HepG2 (cell line): ENCODE results near the gene SNRPD3. TPM values are rescaled to one million over a fixed set of nuclear protein-coding genes. Genes with fewer than 3 reads are reported as not detected.

Experiments used
- ARNT ChIP-seq: fragments of 450-650 bp; IDR thresholded peaks from 2 replicates; pipeline ENCODE4 v1.6.1; 2017
- FIP1L1 ChIP-seq: fragments of 200-400 bp; formaldehyde crosslinking; IDR thresholded peaks from 2 replicates; pipeline ENCODE4 v1.6.1; 2018; ENCODE audit warnings: low read depth, mild to moderate bottlenecking, low read length, moderate library complexity, borderline replicate concordance; ENCODE audit not compliant: insufficient read depth
- FOXC1 ChIP-seq: sonication (generic); formaldehyde crosslinking; IDR thresholded peaks from 2 replicates; pipeline ENCODE4 v1.8.0; 2022; ENCODE audit warnings: mild to moderate bottlenecking, missing genetic modification reagents, borderline replicate concordance
- FOXP1 ChIP-seq, 2 experiments: fragments of 450-650 bp in 1 of 2; IDR thresholded peaks; 2 replicates each; pipeline ENCODE4 v1.6.1; 2017 to 2018; ENCODE audit warnings: antibody characterized with exemption in 1 of 2
- JUN ChIP-seq: sonication (generic); formaldehyde crosslinking; IDR thresholded peaks from 2 replicates; pipeline ENCODE4 v1.4.0; 2020; ENCODE audit warnings: mild to moderate bottlenecking, missing genetic modification reagents
- NFKB2 ChIP-seq: sonication (generic); formaldehyde crosslinking; IDR thresholded peaks from 2 replicates; pipeline ENCODE4 v1.4.0; 2020; ENCODE audit warnings: missing genetic modification reagents, borderline replicate concordance
- PHF20 ChIP-seq: sonication (generic); formaldehyde crosslinking; IDR thresholded peaks from 2 replicates; pipeline ENCODE4 v1.5.0; 2020; ENCODE audit warnings: mild to moderate bottlenecking, missing genetic modification reagents
- RBAK ChIP-seq: sonication (generic); formaldehyde crosslinking; IDR thresholded peaks from 2 replicates; pipeline ENCODE4 v1.5.1; 2020; ENCODE audit warnings: mild to moderate bottlenecking, missing genetic modification reagents
- RBM22 ChIP-seq: fragments of 200-400 bp; formaldehyde crosslinking; optimal IDR thresholded peaks from 2 replicates; pipeline ENCODE3; 2017; ENCODE audit warnings: mild to moderate bottlenecking, low read length, moderate library complexity
- REPIN1 ChIP-seq: sonication (generic); formaldehyde crosslinking; IDR thresholded peaks from 2 replicates; pipeline ENCODE4 v1.8.0; 2022; ENCODE audit warnings: missing genetic modification reagents, low read depth, mild to moderate bottlenecking, borderline replicate concordance
- REXO4 ChIP-seq: sonication (generic); formaldehyde crosslinking; IDR thresholded peaks from 2 replicates; pipeline ENCODE4 v1.8.0; 2022; ENCODE audit warnings: missing genetic modification reagents, mild to moderate bottlenecking, borderline replicate concordance
- RFXAP ChIP-seq: sonication (generic); formaldehyde crosslinking; IDR thresholded peaks from 2 replicates; pipeline ENCODE4 v1.4.0; 2020; ENCODE audit warnings: missing genetic modification reagents, borderline replicate concordance
- TCF7L2 ChIP-seq: IDR thresholded peaks from 2 replicates; pipeline ENCODE4 v1.6.1; 2011; ENCODE audit warnings: mild to moderate bottlenecking, low read depth, low read length, moderate library complexity
- XBP1 ChIP-seq: sonication (generic); formaldehyde crosslinking; IDR thresholded peaks from 2 replicates; pipeline ENCODE4 v1.5.0; 2020; ENCODE audit warnings: missing genetic modification reagents
- ZBTB21 ChIP-seq: sonication (generic); formaldehyde crosslinking; IDR thresholded peaks from 2 replicates; pipeline ENCODE4 v1.4.0; 2020; ENCODE audit warnings: missing genetic modification reagents
- ZBTB7A ChIP-seq: sonication (generic); formaldehyde crosslinking; IDR thresholded peaks from 2 replicates; pipeline ENCODE4 v1.8.0; 2022; ENCODE audit warnings: mild to moderate bottlenecking, missing genetic modification reagents
- ZNF33A ChIP-seq: sonication (generic); formaldehyde crosslinking; IDR thresholded peaks from 2 replicates; pipeline ENCODE4 v1.5.1; 2020; ENCODE audit warnings: missing genetic modification reagents, mild to moderate bottlenecking, moderate library complexity, borderline replicate concordance
- ZNF460 ChIP-seq: sonication (generic); formaldehyde crosslinking; IDR thresholded peaks from 2 replicates; pipeline ENCODE4 v1.5.1; 2020; ENCODE audit warnings: missing genetic modification reagents, mild to moderate bottlenecking, borderline replicate concordance
- ZNF558 ChIP-seq: sonication (generic); formaldehyde crosslinking; IDR thresholded peaks from 2 replicates; pipeline ENCODE4 v1.9.0; 2022; ENCODE audit warnings: mild to moderate bottlenecking, missing genetic modification reagents, borderline replicate concordance
- ZNF670 ChIP-seq: sonication (generic); formaldehyde crosslinking; IDR thresholded peaks from 2 replicates; pipeline ENCODE4 v1.8.0; 2022; ENCODE audit warnings: mild to moderate bottlenecking, missing genetic modification reagents, borderline replicate concordance
- ZNF772 ChIP-seq: sonication (generic); formaldehyde crosslinking; IDR thresholded peaks from 2 replicates; pipeline ENCODE4 v1.5.0; 2020; ENCODE audit warnings: mild to moderate bottlenecking, missing genetic modification reagents
- ZNF878 ChIP-seq: sonication (generic); formaldehyde crosslinking; IDR thresholded peaks from 2 replicates; pipeline ENCODE4 v1.8.1; 2023; ENCODE audit warnings: mild to moderate bottlenecking, missing genetic modification reagents, moderate library complexity
- ZSCAN20 ChIP-seq: sonication (generic); formaldehyde crosslinking; IDR thresholded peaks from 2 replicates; pipeline ENCODE4 v1.4.0; 2020; ENCODE audit warnings: missing genetic modification reagents, mild to moderate bottlenecking, borderline replicate concordance
- ZSCAN29 ChIP-seq: sonication (generic); formaldehyde crosslinking; conservative IDR thresholded peaks from 2 replicates; pipeline ENCODE4 v1.4.0; 2020; ENCODE audit warnings: mild to moderate bottlenecking, missing genetic modification reagents
- polyA plus RNA-seq, 8 experiments: library from polyadenylated mRNA; depleted of rRNA in 3 of 8; stranded (reverse) in 7 of 8; unstranded in 1 of 8; fragments of >200 nt; fragmentation: Illumina TruSeq in 4 of 8; extraction: Trizol in 4 of 8; gene quantifications; 2 replicates each; pipeline versions ENCODE4 v1.2.1 to v1.2.3, GENCODE V29; 2011 to 2016; ENCODE audit warnings: low read depth in 4 of 8, missing spikeins in 1 of 8, mixed read lengths in 1 of 8; ENCODE audit not compliant: insufficient read depth in 1 of 8
- total RNA-seq, 5 experiments: library from RNA; depleted of rRNA; stranded (reverse); fragments of >200 nt; fragmentation: Illumina TruSeq; extraction: Trizol; gene quantifications; 2 replicates each; pipeline ENCODE4 v1.2.3, GENCODE V29; 2016; ENCODE audit warnings: low read depth in 1 of 5
- TF ChIP-seq, protein P1 (sequence below): IDR thresholded peaks from 2 replicates; pipeline ENCODE4 v1.6.1; 2018; ENCODE audit warnings: missing genetic modification reagents
- TF ChIP-seq, protein P2 (sequence below): sonication (generic); formaldehyde crosslinking; IDR thresholded peaks from 2 replicates; pipeline ENCODE4 v1.4.0; 2020; ENCODE audit warnings: mild to moderate bottlenecking, missing genetic modification reagents, borderline replicate concordance
- TF ChIP-seq, protein P3 (sequence below): sonication (generic); formaldehyde crosslinking; conservative IDR thresholded peaks from 2 replicates; pipeline ENCODE4 v1.4.0; 2020; ENCODE audit warnings: missing genetic modification reagents

Gene SNRPD3
- total and polyA plus RNA-seq, 2 of the 13 experiments (the other 11 are each of a cell fraction or from before 2014, with no cell fraction given), result 110 to 209 TPM

- TF ChIP-seq, protein P1, sequence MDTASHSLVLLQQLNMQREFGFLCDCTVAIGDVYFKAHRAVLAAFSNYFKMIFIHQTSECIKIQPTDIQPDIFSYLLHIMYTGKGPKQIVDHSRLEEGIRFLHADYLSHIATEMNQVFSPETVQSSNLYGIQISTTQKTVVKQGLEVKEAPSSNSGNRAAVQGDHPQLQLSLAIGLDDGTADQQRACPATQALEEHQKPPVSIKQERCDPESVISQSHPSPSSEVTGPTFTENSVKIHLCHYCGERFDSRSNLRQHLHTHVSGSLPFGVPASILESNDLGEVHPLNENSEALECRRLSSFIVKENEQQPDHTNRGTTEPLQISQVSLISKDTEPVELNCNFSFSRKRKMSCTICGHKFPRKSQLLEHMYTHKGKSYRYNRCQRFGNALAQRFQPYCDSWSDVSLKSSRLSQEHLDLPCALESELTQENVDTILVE (CRISPR knock-in tag), result 0 out of 2 replicates have a peak, but pooled peaks have one; percentile 34
- TF ChIP-seq RBAK (no peak), ZBTB7A (CRISPR knock-in tag) (0 out of 2 replicates have a peak, but pooled peaks have one; percentile 27), XBP1 (no peak), FOXC1 (no peak), PHF20 (CRISPR knock-in tag) (0 out of 2 replicates have a peak, but pooled peaks have one; percentile 20), ZSCAN20 (CRISPR knock-in tag) (no peak; the same call in 1 of the 2 replicates), JUN (CRISPR knock-in tag) (no peak; the same call in 1 of the 2 replicates), RBM22 (peak; percentile 27), NFKB2 (CRISPR knock-in tag) (peak; percentile 27; the same call in 1 of the 2 replicates), ZSCAN29 (CRISPR knock-in tag) (no peak), RFXAP (peak; percentile 40), ZBTB21 (CRISPR knock-in tag) (no peak), ZNF33A (CRISPR knock-in tag) (no peak; the same call in 1 of the 2 replicates), REXO4 (CRISPR knock-in tag) (no peak), FOXP1 (IDR thresholded peaks at IDR 0.05) (no peak), FOXP1 (CRISPR knock-in tag; IDR thresholded peaks at IDR 0.05) (peak; percentile 27; the same call in 1 of the 2 replicates), ZNF558 (CRISPR knock-in tag) (no peak), REPIN1 (CRISPR knock-in tag) (peak; percentile 77; the same call in 1 of the 2 replicates), ZNF878 (CRISPR knock-in tag) (no peak), ZNF670 (CRISPR knock-in tag) (peak; percentile 93), ZNF772 (CRISPR knock-in tag) (peak; percentile 59; the same call in 1 of the 2 replicates), ARNT (no peak), ZNF460 (CRISPR knock-in tag) (no peak), FIP1L1 (no peak), TCF7L2 (no peak)
- TF ChIP-seq, protein P2, sequence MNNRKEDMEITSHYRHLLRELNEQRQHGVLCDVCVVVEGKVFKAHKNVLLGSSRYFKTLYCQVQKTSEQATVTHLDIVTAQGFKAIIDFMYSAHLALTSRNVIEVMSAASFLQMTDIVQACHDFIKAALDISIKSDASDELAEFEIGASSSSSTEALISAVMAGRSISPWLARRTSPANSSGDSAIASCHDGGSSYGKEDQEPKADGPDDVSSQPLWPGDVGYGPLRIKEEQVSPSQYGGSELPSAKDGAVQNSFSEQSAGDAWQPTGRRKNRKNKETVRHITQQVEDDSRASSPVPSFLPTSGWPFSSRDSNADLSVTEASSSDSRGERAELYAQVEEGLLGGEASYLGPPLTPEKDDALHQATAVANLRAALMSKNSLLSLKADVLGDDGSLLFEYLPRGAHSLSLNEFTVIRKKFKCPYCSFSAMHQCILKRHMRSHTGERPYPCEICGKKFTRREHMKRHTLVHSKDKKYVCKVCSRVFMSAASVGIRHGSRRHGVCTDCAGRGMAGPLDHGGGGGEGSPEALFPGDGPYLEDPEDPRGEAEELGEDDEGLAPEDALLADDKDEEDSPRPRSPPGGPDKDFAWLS (CRISPR knock-in tag), result peak; percentile 23; the same call in 1 of the 2 replicates
- TF ChIP-seq, protein P3, sequence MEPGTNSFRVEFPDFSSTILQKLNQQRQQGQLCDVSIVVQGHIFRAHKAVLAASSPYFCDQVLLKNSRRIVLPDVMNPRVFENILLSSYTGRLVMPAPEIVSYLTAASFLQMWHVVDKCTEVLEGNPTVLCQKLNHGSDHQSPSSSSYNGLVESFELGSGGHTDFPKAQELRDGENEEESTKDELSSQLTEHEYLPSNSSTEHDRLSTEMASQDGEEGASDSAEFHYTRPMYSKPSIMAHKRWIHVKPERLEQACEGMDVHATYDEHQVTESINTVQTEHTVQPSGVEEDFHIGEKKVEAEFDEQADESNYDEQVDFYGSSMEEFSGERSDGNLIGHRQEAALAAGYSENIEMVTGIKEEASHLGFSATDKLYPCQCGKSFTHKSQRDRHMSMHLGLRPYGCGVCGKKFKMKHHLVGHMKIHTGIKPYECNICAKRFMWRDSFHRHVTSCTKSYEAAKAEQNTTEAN, result no peak; the same call in 1 of the 2 replicates
Measured at GRCh38 chr22:24592851-24593558, 37.2 kb downstream of the SNRPD3 start, which contains the start of gene LRRC75B (continued).
